NCI-H2196 treated with DMSO at 0.1 percent for 48 hours (cell line): Measurements from ENCODE around the gene JMY.
"Not testable (repeated sequence)": the region's sequence is repeated elsewhere in the genome, so short reads cannot be mapped to it uniquely, and the experiment has no call there.

Experiments
- DNase-seq: peaks from one replicate; lab custom pipeline; 2025; ENCODE audit not compliant: unreplicated experiment; lab: John Stamatoyannopoulos, UW

JMY gene

GRCh38 chr5:79236970-79237739 lies 1.2 kb downstream of the JMY start:
- DNase-seq, result no peak

DNA sequence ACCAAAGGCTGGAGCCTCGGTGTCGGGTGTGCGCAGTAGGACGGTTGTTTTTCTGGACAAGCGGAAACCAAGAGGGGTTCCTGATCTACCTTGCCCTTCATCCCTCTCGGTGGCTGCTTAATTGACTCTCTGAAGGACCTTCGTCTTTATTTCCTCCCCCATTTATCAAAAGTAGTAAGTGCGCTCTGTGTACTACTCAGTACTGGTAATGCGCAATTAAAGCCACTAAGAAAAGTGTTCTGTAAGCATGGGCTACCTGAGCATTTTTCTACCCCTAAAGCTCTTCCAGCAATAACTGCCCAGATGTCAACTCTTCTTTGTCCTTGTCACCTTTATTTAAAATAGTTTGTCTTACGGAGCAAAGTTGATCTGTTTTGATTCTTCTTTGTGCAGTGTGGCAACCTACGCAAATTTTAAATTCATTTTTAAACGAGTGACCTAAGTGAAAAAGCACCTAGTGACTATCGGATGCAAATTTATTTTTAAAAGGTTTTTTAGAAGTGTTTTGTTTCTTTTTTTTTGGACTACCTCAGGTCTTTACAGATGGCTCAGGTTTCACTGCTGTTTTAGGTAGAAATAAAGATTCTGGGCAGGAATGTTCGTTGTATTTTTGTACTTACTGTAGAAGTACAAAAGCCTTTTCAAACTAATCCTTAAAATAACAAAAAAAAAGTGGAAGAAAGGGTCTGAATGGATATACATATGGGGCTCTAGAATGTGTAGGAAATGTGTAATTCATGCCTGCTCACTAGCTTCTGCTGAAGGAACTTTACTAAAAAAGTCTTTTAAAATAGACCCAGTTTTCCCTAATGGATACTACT lies 2.0 kb downstream of the JMY start:
- DNase-seq, result no peak

DNA sequence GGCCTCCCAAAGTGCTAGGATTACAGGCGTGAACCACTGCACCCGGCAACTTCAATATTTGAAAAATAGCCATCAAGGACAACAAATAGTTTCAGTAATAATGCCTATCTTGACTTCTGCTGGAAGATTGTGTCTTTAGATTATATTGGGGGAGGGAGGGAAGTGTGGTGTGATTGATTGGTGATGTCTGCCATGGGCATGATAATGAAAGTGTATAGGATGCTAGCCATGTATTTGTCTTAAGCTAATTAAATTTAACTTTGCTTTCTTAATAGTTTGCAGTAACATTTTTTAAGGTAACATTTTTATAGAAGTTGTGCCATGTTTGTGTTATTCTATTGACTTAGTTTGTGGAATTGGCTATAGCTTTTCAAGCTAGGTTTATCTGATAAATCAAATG lies 4.6 kb downstream of the JMY start:
- DNase-seq, result no peak

- DNase-seq, result no peak
Observed at GRCh38 chr5:79241535-79241979, 5.6 kb downstream of the JMY start.

DNA sequence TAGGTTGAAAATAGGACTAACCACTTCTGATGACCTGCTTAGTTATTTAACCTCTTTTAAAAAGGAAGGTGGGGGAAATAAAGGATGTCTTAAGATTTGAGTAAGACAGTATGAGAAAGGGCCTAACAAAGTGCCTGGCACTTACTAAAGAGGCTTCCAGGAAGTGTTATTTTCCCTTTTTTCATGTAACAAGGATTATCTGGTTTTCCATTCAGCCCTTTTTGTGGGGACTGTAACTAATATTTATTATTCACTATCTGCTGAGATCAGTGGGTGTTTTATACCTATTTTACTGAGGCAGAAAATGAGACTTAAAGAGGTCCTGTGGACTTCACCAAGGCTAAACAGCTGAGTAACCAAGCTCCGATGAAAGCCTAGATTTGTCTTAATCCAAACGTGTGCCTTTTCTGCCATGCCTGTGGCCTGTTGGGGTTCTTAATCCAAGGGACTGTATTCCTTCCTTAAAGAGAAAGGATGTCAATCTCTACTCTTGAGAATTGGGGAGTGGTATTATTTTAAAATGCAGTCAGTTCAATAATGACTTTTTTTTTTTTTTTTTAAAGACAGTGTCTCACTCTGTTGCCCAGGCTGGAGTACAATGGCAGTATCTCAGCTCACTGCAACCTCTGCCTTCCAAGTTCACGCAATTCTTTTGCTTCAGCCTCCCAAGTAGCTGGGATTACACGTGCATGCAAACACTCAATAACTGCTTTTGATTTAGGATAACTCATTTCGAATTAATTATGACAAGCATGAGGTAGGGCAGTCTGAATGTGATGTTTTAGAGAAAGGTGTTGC lies 6.5 kb downstream of the JMY start:
- DNase-seq, result no peak

- DNase-seq, result no peak
Observed at GRCh38 chr5:79243224-79243623, 7.3 kb downstream of the JMY start.

DNA sequence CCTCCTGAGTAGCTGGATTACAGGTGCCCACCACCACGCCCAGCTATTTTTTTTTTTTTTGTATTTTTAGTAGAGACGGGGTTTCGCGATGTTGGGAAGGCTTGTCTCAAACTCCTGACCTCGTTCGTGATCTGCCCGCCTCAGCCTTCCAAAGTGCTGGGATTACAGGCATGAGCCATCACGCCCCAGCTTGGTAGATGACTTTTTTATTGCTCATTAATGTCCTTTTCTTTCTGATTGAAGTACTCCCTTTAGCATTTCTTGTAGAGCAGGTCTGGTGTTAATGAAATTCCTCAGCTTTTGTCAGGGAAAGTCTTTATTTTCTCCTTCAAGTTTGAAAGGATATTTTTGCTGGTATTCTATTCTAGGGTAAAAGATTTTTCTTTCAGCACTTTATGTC lies 18.1 kb downstream of the JMY start:
- not testable (repeated sequence) for DNase-seq

DNA sequence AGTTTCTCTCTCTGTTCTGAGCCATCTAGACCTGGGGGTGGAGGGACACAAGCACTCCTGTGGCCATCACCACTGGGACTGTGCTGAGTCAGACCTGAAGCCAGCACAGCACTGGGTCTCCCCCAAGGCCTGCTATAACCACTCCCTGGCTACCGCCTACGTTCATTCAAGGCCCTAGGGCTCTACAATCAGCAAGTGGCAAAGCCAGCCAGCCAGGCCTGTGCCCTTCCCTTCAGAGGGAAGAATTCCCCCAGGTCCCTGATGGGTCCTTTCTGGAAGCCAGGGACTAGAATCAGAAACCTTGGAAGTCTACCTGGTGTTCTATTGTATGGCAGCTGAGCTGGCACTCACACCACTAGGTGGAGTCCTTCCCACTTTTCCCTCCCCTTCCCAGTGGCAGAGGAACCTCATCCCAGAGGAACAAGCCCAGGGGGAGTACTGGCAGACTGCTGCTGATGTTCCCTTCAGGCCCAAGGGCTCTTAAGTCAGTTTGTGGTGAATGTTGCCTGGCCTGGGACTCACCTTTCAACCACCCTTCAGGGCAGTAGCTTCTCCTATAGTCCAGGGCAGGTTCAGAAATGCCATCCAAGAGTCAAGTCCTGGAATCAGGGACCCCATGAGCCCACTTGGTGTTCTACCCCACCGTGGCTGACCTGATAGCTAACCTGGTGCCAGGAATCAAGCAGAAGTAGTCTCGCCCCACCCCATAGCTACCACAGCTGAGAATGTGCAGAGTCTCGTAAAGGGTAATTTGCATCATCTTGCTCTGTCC lies 20.0 kb downstream of the JMY start:
- DNase-seq, result no peak

DNA sequence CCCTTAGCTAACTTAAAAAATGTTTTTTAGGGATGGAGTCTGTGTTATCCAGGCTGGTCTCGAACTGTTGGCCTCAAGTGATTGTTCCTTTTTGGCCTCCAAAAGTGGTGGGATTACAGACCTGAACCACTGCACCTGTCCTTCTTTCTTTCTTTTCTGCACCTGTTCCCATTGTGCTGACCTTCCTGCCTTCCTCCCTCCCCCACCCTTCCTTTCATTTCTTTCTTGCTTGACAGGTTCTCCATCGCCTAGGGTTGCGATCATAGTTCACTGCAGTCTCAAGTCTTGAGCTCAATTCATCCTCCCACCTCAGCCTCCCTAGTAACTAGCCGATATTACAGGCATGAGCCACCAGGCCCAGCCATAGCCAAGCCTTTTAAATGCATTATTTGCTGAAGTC lies 20.6 kb downstream of the JMY start:
- no peak for DNase-seq

DNA sequence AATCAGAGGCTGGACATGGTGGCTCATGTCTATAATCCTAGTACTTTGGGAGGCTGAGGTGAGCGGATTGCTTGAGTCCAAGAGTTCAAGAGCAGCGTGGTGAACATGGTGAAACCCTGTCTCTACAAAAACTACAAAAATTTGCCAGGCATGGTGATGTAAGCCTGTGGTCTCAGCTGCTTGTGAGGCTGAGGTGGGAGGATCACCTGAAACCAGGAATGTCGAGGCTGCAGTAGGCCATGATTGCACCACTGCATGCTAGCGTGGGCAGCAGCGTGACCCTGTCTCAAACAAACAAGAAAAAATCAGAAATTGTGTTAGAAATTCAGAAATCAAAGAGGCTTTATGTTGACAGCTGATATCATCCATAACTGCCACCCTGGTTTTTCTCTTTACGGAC lies 21.4 kb downstream of the JMY start:
- no peak for DNase-seq

- no peak for DNase-seq
Observed at GRCh38 chr5:79258801-79259200, 22.9 kb downstream of the JMY start.

DNA sequence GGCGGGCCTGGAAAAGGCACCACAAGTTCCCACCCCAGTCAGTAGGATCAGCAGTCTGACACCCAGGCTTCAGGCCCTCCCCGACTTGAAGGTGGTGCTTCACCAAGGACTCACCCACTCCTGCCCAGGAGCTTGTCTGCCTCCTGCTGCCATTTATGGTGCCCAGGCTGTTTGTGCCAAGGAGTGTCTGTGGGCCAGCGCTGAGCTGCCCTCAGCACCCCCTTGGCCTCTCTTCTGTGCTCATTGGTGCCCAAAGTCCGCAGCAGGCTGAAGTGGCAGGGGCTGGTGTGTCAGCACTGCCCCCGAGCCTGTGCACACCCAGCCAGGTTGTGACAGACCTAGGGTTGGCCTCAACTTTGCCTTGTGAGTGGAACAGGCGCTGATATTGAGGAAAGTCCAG lies 23.5 kb downstream of the JMY start:
- DNase-seq, result no peak

DNA sequence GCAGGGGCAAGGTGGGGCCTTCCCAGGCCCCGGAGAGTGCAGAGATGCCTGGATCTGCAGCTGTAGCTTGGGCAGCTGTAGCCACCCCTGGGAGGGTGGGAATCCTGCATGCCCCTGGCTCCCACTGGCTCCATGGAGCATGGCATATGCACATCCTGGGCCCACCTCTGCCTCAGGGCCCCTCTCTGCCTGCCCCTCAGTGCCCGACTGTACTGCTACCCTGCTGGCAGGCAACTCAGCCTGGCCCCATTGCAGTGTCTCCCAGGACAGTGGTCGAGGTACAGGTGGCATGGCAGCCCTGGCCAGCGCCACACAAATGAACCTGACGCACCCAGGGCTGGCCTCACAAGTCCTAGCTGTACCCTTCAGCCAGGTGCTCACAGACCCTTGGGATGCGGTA lies 23.9 kb downstream of the JMY start:
- DNase-seq, result no peak

- DNase-seq, result no peak
Observed at GRCh38 chr5:79261897-79262296, 26.0 kb downstream of the JMY start.

DNA sequence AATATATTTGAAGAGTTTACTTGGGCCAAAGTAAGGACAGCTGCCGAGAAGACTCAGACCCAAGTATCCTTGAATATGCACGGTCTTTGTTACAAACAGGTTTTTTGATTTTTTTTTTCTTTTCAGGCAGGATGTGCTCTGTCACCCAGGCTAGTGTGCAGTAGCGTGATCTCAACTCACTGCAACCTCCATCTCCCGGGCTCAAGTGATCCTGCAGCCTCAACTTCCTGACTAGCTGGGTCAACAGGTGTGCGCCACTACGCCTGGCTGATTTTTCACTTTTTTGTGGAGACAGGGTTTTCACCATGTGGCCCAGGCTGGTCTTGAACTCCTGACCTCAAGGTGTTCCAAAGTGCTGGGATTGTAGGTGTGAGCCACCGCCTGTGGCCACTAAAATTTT lies 27.4 kb downstream of the JMY start:
- DNase-seq, result no peak

- no peak for DNase-seq
Observed at GRCh38 chr5:79267180-79267579, 31.2 kb downstream of the JMY start.

GRCh38 chr5:79269733-79270166 lies 33.8 kb downstream of the JMY start:
- DNase-seq, result no peak

GRCh38 chr5:79273341-79273740 lies 37.4 kb downstream of the JMY start:
- DNase-seq, result no peak

- DNase-seq, result no peak
Observed at GRCh38 chr5:79284846-79285245, 48.9 kb downstream of the JMY start.

GRCh38 chr5:79285285-79285684 lies 49.4 kb downstream of the JMY start:
- no peak for DNase-seq

DNA sequence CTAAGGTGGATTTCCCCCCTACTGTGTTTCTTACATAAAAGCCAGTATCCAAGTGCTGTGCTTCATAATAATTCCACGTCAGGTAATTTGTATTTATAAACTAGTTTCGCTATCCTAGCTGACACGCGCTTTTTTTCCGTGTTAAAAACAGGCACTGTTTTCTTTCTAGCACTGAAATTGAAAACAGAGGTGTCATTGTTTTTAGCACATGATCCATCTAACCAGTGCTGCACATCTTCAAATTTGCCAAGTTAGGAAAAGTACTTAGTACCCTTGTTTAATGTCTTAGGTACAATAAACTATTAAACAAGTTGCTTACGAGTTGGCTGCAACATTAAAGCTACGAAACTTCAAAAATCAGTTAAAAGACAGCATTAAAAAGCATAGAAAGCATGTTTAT lies 49.9 kb downstream of the JMY start:
- DNase-seq, result no peak
